ENCODE results near the gene KLC1. TPM values are rescaled to one million over a fixed set of nuclear protein-coding genes. Genes with fewer than 3 reads are reported as not detected.
A peak's percentile ranks its signal among the peaks of the same experiment; 100 is the strongest.

KLC1 gene
- total RNA-seq, 1 donor = 237 TPM

DNA sequence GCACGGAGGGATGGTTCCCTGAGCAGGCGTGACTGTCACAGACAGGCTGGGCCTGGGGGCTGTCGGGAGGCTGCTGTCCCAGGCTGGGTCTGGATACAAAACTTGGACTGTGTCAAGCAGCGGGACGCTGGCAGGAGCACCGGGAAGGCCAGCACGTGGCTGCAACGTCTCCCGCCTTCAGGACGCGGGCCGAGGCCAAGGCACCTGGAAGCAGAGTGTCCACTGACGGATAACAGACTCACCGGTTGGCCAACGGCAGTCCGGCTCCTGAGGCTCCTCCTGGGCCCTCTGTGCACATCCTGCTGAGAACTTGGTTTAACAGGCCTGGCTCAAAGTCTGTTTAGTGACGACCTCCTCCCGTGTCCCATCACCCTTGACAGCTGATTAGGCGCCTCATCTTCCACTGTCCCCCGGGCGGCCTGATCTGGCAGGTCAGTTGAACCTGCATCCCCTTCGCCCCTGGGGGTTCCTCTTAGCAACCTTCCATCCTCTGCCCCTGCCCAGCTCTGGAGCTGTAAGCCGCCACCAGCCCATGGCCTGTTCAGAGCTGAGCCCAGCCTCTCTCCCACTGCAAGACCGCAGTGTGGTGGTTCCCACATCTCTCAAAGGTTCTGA lies 83.7 kb downstream of the KLC1 start:
- TF ChIP-seq, protein P1, sequence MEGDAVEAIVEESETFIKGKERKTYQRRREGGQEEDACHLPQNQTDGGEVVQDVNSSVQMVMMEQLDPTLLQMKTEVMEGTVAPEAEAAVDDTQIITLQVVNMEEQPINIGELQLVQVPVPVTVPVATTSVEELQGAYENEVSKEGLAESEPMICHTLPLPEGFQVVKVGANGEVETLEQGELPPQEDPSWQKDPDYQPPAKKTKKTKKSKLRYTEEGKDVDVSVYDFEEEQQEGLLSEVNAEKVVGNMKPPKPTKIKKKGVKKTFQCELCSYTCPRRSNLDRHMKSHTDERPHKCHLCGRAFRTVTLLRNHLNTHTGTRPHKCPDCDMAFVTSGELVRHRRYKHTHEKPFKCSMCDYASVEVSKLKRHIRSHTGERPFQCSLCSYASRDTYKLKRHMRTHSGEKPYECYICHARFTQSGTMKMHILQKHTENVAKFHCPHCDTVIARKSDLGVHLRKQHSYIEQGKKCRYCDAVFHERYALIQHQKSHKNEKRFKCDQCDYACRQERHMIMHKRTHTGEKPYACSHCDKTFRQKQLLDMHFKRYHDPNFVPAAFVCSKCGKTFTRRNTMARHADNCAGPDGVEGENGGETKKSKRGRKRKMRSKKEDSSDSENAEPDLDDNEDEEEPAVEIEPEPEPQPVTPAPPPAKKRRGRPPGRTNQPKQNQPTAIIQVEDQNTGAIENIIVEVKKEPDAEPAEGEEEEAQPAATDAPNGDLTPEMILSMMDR (IDR thresholded peaks at IDR 0.05; ENCODE audit: insufficient read depth, low read depth, low read length) = no peak
- no peak overlapping the region for H3K4me3 ChIP-seq (ENCODE audit: low read depth, low read length)

DNA sequence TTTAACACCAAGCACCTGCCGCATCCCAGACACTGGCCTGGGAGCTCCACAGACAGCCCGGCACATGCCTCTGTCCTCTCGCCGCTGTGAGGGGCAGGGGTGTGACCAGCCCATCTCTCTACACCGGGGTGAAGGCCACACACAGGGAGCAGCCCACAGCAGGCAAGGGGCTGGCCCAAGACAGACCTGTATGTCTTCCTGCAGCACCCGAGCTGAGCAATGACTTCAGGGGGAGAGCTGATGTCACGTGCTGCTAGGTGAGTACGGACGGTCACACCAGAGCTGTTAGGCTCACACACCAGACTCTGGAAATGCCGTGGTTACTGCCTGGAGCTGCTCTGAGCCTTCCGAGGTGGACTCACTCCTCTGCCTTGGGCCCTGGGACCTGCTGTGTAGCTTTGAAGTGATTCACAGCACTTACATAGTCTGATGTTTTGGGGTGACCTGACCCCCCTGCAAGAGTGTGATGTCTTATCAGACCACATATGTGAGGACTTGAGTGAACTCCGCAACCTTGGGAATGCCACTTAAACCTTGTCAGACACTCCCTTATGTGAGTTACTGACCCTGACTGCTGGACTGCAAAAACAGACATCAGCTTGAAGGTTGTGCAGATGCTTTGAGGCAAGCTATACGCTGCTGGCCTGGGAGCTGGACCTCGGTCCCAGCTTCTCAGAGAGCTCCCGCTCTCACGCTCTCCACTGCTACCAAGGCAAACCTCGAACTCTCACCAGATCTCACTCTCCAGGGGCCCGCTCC lies 84.5 kb downstream of the KLC1 start:
- no peak overlapping the region for H3K4me3 ChIP-seq (ENCODE audit: low read depth, low read length)
- no peak for DNase-seq (ENCODE audit: low read depth)
- TF ChIP-seq, protein P1 (IDR thresholded peaks at IDR 0.05; ENCODE audit: insufficient read depth, low read depth, low read length) = no peak

More for the DNA sequence above, 83.7 kb downstream of the KLC1 start:
- DNase-seq (ENCODE audit: low read depth) = no peak

DNA sequence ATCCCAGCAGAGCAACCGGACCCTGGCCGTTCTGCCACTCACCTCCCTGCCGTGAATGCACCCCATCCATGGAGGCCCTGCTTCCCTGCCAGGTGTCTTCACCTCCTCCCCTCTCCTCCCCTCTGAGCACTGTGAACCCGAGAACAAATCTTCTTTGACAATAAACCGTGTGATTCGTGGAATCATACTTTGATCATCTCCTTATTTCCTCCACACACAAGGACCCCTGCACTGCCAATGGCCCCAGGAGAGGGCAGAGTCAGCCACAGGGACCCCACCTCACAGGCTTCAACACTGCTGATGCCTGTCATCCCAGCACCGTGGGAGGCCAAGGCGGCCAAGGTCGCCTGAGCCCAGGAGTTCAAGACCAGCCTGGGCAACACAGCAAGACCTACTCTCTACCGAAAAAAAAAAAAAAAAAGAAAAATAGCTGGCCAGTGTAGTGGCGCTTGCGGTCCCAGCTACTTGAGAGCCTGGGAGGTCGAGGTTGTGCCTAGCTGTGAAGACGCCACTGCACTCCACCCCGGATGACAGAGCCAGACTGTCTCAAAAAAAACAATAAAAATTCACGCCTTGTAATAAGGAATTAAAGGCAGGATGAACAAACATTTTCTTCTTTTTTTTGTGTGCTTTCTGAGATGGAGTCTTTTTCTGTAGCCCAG lies 85.2 kb downstream of the KLC1 start:
- no peak for DNase-seq (ENCODE audit: low read depth)
- peak overlapping the region; percentile 60 for H3K4me3 ChIP-seq (ENCODE audit: low read depth, low read length)
- TF ChIP-seq, protein P1 (IDR thresholded peaks at IDR 0.05; ENCODE audit: insufficient read depth, low read depth, low read length) = no peak

DNA sequence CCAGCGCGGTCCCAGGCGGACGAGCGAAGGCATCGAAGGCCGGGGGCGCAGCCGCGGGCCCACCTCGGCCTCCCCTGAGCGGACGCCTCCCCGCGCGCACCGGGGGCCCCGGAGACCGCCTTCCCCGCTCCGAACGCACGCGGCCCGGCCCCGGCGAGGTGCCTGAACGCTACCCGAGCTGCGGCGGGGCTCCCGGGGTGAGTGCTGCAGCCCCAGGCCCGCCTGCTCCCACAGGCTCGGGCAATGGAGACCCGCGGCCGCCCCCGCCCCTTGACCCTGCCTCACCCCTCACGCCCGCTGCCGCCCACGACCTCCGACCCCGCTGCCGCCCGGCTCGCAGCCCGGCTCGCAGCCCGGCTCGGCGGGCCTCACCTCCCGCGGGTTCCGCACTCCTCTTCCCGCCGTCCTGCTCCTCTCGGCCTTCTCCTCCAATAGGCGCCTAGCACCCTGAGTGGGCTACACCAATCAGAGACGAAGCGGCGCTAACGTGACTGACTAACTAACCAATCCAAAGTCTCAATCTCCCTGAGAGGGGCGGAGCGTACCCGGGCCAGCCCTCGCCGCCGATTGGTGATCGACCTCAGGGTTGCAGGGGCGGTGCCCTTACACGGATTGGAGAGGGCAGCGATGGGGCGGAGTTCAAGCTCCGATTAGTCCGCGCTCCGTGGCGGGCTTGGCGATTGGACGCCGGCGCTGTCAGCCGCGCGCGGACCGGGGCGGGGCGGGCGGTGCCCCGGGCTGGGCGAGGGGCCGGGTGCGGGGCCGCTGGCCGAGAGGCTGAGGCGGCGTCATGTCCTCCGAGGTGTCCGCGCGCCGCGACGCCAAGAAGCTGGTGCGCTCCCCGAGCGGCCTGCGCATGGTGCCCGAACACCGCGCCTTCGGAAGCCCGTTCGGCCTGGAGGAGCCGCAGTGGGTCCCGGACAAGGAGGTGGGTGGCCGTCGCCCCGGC lies 86.3 kb downstream of the KLC1 start, which contains the start of the genes XRCC3 and ZFYVE21:
TSS of gene XRCC3 (minus strand) at position 400 of the 949 bp plus-strand sequence. CDS start 4,364 bp downstream, outside the sequence.
TSS of gene ZFYVE21 (plus strand) at position 759 of the 949 bp plus-strand sequence. CDS start at position 791, 32 bp downstream.
- peak within 1 kb of the TSS; percentile 73 for H3K4me3 ChIP-seq (ENCODE audit: low read depth, low read length)
- TF ChIP-seq, protein P1 (IDR thresholded peaks at IDR 0.05; ENCODE audit: insufficient read depth, low read depth, low read length) = no peak
- peak; percentile 100 for DNase-seq (ENCODE audit: low read depth)

DNA sequence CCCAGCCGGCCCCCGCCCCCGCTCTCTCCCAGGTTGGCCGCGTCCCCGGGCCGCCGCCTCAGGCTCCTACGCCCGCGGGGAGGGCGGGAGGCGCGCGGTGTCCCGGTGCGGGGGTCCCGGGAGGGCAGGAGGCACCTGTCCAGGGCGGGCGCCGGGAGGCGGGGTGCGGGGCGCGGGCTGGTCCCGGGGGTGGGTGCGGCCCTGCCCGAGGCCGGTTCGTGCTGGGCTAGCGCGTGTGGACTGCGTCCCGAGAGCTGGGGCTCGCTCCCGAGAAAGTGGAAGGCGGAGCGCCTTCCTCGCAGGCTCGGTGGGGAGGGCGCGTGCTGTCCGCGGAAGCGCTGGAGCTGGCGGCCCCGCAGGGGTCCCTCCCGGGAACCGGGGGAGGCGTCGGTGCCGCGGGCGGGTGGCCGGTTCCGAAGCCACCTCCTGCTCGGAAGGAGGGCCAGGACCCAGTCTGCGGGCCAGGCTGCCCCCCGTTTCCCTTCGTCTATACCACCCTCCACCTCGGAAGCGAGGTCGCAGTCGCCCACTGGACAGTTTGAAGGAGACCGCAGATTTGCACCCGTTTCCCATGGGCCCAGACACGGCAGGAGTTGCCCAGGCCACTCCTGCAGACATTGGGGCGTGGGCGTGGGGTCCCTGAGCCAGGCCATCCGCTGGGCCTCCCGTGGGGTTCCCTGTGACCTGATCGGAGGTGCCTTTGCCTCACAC lies 87.2 kb downstream of the KLC1 start:
- TF ChIP-seq, protein P1 (IDR thresholded peaks at IDR 0.05; ENCODE audit: insufficient read depth, low read depth, low read length) = no peak
- no peak for DNase-seq (ENCODE audit: low read depth)

More for the DNA sequence above, 87.2 kb downstream of the KLC1 start:
- H3K4me3 ChIP-seq (ENCODE audit: low read depth, low read length) = peak overlapping the region; percentile 73
